Astrocyte of the cerebellum (primary cell): Measurements from ENCODE around the gene USP1.

Experiments used
- DNase-seq: peaks from one replicate; pipeline ENCODE4 v3.0.0-alpha.2; 2011; ENCODE audit warnings: low read depth
- H3K4me3 ChIP-seq: 2 replicates; pipeline ENCODE4 v1.5.1; 2011; ENCODE audit warnings: mild to moderate bottlenecking, low read depth, low read length, moderate library complexity
- in situ Hi-C: cut with HindIII; loops from 2 replicates; pipeline ENCODE4 v1.10.0; 2017; ENCODE audit warnings: low sequenced_read_pairs
- TF ChIP-seq, protein P1 (sequence below): IDR thresholded peaks from 2 replicates; pipeline ENCODE4 v1.5.1; 2012; ENCODE audit warnings: low read length, low read depth, moderate library complexity, mild to moderate bottlenecking; ENCODE audit errors: missing control alignments

USP1 gene

DNA sequence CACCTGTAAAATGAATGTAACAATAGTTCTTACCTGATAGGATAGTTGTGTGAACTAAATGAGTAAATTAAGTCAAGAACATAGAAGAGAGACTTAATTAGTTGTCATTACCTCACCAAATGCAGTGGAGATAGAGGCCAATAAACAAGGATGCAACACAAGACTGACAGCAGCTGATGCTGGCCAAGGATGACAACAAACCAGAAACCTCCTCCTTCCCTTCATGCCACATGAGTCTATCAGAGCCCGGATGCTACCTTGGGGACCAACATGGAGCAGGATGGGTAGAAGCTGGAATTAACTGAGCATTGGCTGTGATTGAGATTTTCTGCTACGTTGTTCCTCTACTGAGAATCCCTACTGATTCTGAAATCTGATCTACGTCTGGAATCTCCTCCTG, 30.3 kb upstream of the USP1 start:
- in situ Hi-C loops: no loop called here
- TF ChIP-seq, protein P1, sequence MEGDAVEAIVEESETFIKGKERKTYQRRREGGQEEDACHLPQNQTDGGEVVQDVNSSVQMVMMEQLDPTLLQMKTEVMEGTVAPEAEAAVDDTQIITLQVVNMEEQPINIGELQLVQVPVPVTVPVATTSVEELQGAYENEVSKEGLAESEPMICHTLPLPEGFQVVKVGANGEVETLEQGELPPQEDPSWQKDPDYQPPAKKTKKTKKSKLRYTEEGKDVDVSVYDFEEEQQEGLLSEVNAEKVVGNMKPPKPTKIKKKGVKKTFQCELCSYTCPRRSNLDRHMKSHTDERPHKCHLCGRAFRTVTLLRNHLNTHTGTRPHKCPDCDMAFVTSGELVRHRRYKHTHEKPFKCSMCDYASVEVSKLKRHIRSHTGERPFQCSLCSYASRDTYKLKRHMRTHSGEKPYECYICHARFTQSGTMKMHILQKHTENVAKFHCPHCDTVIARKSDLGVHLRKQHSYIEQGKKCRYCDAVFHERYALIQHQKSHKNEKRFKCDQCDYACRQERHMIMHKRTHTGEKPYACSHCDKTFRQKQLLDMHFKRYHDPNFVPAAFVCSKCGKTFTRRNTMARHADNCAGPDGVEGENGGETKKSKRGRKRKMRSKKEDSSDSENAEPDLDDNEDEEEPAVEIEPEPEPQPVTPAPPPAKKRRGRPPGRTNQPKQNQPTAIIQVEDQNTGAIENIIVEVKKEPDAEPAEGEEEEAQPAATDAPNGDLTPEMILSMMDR: no peak
- no peak overlapping the region for H3K4me3 ChIP-seq
- no peak for DNase-seq

DNA sequence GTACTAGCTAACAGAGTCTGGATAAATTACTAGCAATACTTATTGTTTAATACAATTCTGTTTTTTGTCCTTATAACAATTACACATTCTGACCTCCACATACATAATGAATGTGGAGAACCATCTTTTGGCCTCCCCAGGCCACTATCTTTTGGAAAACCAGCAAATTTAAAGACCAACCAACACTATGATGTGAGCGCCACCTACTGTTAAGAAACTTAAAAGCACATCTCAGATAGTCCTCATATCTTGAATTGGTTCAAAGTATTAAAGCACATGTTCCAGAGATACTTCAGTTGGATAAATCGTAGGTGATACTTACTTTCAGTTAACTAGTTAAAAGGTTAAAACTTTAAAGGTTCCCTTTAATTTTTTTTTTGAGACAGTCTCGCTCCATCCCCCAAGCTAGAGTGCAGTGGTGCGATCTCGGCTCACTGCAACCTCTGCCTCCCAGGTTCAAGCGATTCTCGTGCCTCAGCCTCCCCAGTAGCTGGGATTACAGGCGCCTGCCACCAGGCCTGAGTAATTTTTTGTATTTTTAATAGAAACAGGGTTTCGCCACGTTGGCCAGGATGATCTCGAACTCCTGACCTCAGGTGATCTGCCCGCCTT, 29.3 kb upstream of the USP1 start:
- peak; percentile 43 for DNase-seq
- in situ Hi-C loops: no loop called here
- TF ChIP-seq, protein P1: peak; percentile 59
- no peak overlapping the region for H3K4me3 ChIP-seq

DNA sequence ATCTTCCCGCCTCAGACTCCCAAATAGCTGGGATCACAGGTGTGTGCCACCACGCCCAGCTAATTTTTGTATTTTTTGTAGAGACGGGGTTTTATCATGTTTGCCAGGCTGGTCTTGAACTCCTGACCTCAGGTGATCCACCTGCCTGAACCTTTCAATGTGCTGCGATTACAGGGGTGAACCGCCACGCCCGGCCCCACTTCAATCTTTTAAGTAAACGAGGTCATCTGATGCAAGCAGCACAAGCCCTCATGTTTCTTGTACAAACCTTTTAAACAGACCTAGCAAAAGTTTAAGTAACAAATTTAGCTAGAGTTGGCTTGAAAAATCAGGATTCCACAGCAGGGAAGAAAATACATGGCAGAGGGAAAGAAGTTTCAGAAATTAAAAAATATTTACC, 21.2 kb upstream of the USP1 start:
- no peak for DNase-seq
- no peak overlapping the region for H3K4me3 ChIP-seq
- in situ Hi-C loops: no loop called here
- TF ChIP-seq, protein P1: no peak

DNA sequence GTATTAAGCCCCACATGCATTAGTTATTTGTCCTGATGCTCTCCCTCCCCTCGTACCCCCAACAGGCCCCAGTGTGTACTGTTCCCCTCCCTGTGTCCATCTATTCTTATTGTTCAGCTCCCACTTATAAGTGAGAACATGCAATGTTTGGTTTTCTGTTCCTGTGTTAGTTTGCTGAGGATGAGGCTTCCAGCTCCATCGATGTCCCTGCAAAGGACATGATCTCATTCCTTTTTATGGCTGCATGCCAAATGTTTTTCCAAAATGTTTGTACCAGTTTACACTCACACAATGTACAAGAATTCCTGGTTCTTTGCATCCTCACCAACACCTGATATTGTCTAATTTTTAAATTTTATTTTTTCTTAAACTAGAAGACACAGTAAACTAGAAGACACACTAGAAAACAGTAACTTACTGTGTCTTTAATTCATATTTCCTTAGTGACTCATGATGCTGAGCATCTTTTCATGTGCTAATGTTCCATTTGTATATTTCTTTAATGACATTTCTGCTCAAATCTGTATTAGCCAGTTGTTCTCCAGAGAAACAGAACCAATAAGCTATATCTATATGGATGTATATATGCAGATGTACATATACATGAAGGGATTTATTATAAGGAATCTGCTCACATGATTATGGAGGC, 19.4 kb upstream of the USP1 start:
- no peak overlapping the region for H3K4me3 ChIP-seq
- in situ Hi-C loops: no loop called here
- TF ChIP-seq, protein P1: no peak
- DNase-seq: no peak

DNA sequence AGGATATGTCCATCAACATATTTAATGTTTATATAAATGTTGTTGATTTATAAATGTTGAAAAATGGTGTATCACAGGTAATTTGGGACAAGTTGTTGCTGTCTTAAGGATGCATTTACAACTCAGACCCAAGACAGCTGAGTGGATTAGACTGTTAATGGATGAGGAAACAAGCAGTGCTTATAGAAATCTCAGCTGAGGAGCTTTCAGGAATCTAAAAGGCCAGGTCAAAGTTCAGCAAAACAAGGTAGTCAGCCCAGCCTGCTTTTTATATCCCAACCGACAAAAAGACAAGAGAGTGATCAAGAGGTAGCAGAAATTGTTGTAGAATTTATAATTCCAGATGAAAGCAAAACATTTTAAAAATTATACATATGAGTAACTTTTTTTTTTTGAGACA, 16.6 kb upstream of the USP1 start:
- TF ChIP-seq, protein P1: no peak
- in situ Hi-C loops: no loop called here
- DNase-seq: no peak
- no peak overlapping the region for H3K4me3 ChIP-seq

DNA sequence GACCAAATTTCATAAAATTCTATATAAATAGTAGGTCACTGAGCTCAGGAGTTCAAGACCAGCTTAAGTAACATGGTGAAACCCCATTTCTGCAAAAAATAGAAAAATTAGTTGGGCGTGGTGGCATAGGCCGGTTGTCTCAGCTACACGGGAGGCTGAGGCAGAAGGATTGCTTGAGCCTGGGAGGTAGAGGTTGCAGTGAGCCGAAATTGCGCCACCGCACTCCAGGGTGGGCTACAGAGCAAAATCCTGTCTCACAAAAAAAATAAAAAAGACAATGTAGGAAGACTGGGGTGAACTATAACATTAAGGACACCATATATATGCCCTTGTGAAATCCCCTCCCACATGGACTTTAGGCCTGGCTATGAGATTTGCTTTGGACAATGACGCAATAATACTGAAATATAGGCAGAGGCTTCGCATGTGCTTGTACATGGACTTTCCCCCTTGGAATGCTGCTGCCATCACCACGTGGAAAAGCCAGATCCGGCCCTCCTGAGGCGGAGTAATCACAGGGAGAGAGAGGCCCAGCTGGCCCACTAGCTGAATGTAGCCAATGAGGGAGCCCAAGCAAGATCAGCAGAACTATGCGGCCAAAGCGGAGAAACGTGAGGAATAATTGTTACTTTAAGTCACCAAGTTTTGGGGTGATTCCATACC, 13.1 kb upstream of the USP1 start:
- TF ChIP-seq, protein P1: no peak
- in situ Hi-C loops: no loop called here
- DNase-seq: no peak
- no peak overlapping the region for H3K4me3 ChIP-seq
